Vagina (tissue), 2 donors: ENCODE measurements around the gene DNTTIP2. TPM values are rescaled to one million over a fixed set of nuclear protein-coding genes. Genes with fewer than 3 reads are reported as not detected.
A peak's percentile ranks its signal among the peaks of the same experiment; 100 is the strongest.
"Not testable (repeated sequence)": the region's sequence is repeated elsewhere in the genome, so short reads cannot be mapped to it uniquely, and the experiment has no call there.

ENCODE experiments used
- DNase-seq, 2 donors: peaks; one replicate each; pipeline ENCODE4 v3.0.0-alpha.2; 2017; ENCODE audit errors: extremely low spot score in 2 of 2
- H3K27ac ChIP-seq: fragments of 200-600 bp; sonication (generic); one replicate; pipeline ENCODE4 v1.5.1; 2019
- H3K27me3 ChIP-seq: fragments of 200-600 bp; sonication (generic); one replicate; pipeline ENCODE4 v1.5.1; 2019
- H3K36me3 ChIP-seq, 2 donors: fragments of 200-600 bp; sonication (generic); one replicate each; pipeline ENCODE4 v1.5.1; 2017 to 2019
- H3K4me1 ChIP-seq: fragments of 200-600 bp; sonication (generic); one replicate; pipeline ENCODE4 v1.5.1; 2019
- H3K4me3 ChIP-seq, 2 donors: fragments of 200-600 bp; sonication (generic); 1 replicate in 1 of 2; 2 replicates in 1 of 2; pipeline ENCODE4 v1.5.1; 2016 to 2019
- H3K9me3 ChIP-seq: fragments of 200-600 bp; sonication (generic); one replicate; pipeline ENCODE4 v1.5.1; 2019
- CTCF ChIP-seq, 3 experiments: fragments of 450-650 bp in 2 of 3; fragments of 200-600 bp in 1 of 3; sonication (generic) in 1 of 3; IDR thresholded peaks; one replicate each; pipeline ENCODE4 v1.5.1; 2017 to 2019; ENCODE audit warnings: antibody characterized with exemption in 3 of 3, mild to moderate bottlenecking in 2 of 3, moderate library complexity in 2 of 3
- POLR2A ChIP-seq, 2 donors: fragments of 450-650 bp; IDR thresholded peaks; one replicate each; pipeline ENCODE4 v1.6.1; 2017; ENCODE audit warnings: antibody characterized with exemption in 2 of 2, mild to moderate bottlenecking in 2 of 2, moderate library complexity in 2 of 2
- POLR2AphosphoS5 ChIP-seq, 2 donors: sonication (generic); formaldehyde crosslinking; IDR thresholded peaks; one replicate each; pipeline ENCODE4 v1.9.0; 2017; ENCODE audit warnings: antibody characterized with exemption in 2 of 2, mild to moderate bottlenecking in 2 of 2, low read depth in 1 of 2; ENCODE audit not compliant: insufficient read depth in 1 of 2
- intact Hi-C: fragments of 100-400 bp; cut with DNase I; formaldehyde crosslinking; loops from one replicate; pipeline ENCODE4 v1.15.1; 2023
- total RNA-seq: library from RNA; depleted of rRNA; stranded (reverse); fragments of >200 nt; gene quantifications from one replicate; pipeline ENCODE4 v1.2.3, GENCODE V29; 2016

Gene DNTTIP2
- total RNA-seq, 1 donor from 2014 or later = 23.6 TPM

GRCh38 chr1:93877529-93877928 lies 1.5 kb downstream of the DNTTIP2 start:
- Histone ChIP-seq H3K4me3 (no peak overlapping the region), H3K27me3 (no peaks in the 10 kb centered on the region), H3K9me3 (no peaks in the 10 kb centered on the region), H3K4me1 (peaks cover 40% of the 10 kb centered on the region), H3K36me3 (peaks cover 0 to 43% of the 10 kb centered on the region in 2 donors), H3K27ac (peak overlapping the region; percentile 98)
- TF ChIP-seq CTCF (IDR thresholded peaks at IDR 0.05) (no peak), POLR2AphosphoS5 (IDR thresholded peaks at IDR 0.05; ENCODE audit: insufficient read depth in 1 of 2, low read depth in 1 of 2) (no peak), POLR2A (IDR thresholded peaks at IDR 0.05) (no peak)
- no peak for DNase-seq
- intact Hi-C loops = no loop called here

- TF ChIP-seq POLR2A (IDR thresholded peaks at IDR 0.05) = no peak
- no peak for TF ChIP-seq CTCF (IDR thresholded peaks at IDR 0.05)
- no peak for TF ChIP-seq POLR2AphosphoS5 (IDR thresholded peaks at IDR 0.05; ENCODE audit: insufficient read depth in 1 of 2, low read depth in 1 of 2)
Observed at GRCh38 chr1:93876244-93876643, 2.8 kb downstream of the DNTTIP2 start.

GRCh38 chr1:93874025-93874651 lies 4.9 kb downstream of the DNTTIP2 start:
- DNase-seq = no peak
- Histone ChIP-seq H3K27me3 (no peaks in the 10 kb centered on the region), H3K4me3 (no peak overlapping the region), H3K27ac (no peak overlapping the region), H3K4me1 (peaks cover 30% of the 10 kb centered on the region), H3K36me3 (peaks cover 4 to 77% of the 10 kb centered on the region in 2 donors), H3K9me3 (no peaks in the 10 kb centered on the region)
- TF ChIP-seq CTCF (IDR thresholded peaks at IDR 0.05) = peak in 1 of 3 experiments; percentile 2
- no peak for TF ChIP-seq POLR2AphosphoS5 (IDR thresholded peaks at IDR 0.05; ENCODE audit: insufficient read depth in 1 of 2, low read depth in 1 of 2)
- TF ChIP-seq POLR2A (IDR thresholded peaks at IDR 0.05) = no peak
- intact Hi-C loops = no loop called here

More at GRCh38 chr1:93876244-93876643, 2.8 kb downstream of the DNTTIP2 start:
- no peak for DNase-seq
- Histone ChIP-seq H3K27ac (no peak overlapping the region), H3K27me3 (no peaks in the 10 kb centered on the region), H3K4me1 (peaks cover 40% of the 10 kb centered on the region), H3K9me3 (no peaks in the 10 kb centered on the region), H3K36me3 (peaks cover under 1 to 56% of the 10 kb centered on the region in 2 donors), H3K4me3 (no peak overlapping the region)
- intact Hi-C loops = no loop called here

GRCh38 chr1:93871366-93871765 lies 7.6 kb downstream of the DNTTIP2 start:
- peaks cover 10% of the 10 kb centered on the region for H3K4me1 ChIP-seq
- intact Hi-C loops = no loop called here
- no peak for DNase-seq
- H3K9me3 ChIP-seq = no peaks in the 10 kb centered on the region
- H3K36me3 ChIP-seq = peaks cover 4 to 75% of the 10 kb centered on the region in 2 donors
- no peaks in the 10 kb centered on the region for H3K27me3 ChIP-seq
- H3K4me3 ChIP-seq = no peak overlapping the region
- no peak overlapping the region for H3K27ac ChIP-seq
- TF ChIP-seq POLR2A (IDR thresholded peaks at IDR 0.05) (no peak), POLR2AphosphoS5 (IDR thresholded peaks at IDR 0.05; ENCODE audit: insufficient read depth in 1 of 2, low read depth in 1 of 2) (no peak)

GRCh38 chr1:93869653-93870052 lies 9.4 kb downstream of the DNTTIP2 start:
- Histone ChIP-seq H3K27ac (no peak overlapping the region), H3K36me3 (peaks cover 4 to 65% of the 10 kb centered on the region in 2 donors), H3K27me3 (no peaks in the 10 kb centered on the region), H3K9me3 (no peaks in the 10 kb centered on the region), H3K4me3 (no peak overlapping the region), H3K4me1 (no peaks in the 10 kb centered on the region)
- no peak for DNase-seq
- TF ChIP-seq POLR2A (IDR thresholded peaks at IDR 0.05) = no peak
- TF ChIP-seq POLR2AphosphoS5 (IDR thresholded peaks at IDR 0.05; ENCODE audit: insufficient read depth in 1 of 2, low read depth in 1 of 2) = no peak
- no peak for TF ChIP-seq CTCF (IDR thresholded peaks at IDR 0.05)
- intact Hi-C loops = no loop called here

- H3K9me3 ChIP-seq, H3K27ac ChIP-seq, H3K27me3 ChIP-seq, intact Hi-C loops, H3K4me3 ChIP-seq, DNase-seq, H3K4me1 ChIP-seq: not testable (repeated sequence)
- peaks cover 4 to 53% of the 10 kb centered on the region in 2 donors for H3K36me3 ChIP-seq
Observed at GRCh38 chr1:93868492-93868891, 10.5 kb downstream of the DNTTIP2 start.
